ENCODE measurements around the gene SRRM4.

- TF ChIP-seq SUZ12 (IDR thresholded peaks at IDR 0.05) (no peak), ARNT (IDR thresholded peaks at IDR 0.05) (no peak), TARDBP (IDR thresholded peaks at IDR 0.05) (no peak), L3MBTL2 (conservative IDR thresholded peaks at IDR 0.05) (no peak), HDGF (IDR thresholded peaks at IDR 0.05; ENCODE audit: borderline replicate concordance) (no peak), FOXA1 (IDR thresholded peaks at IDR 0.05) (no peak), SP1 (IDR thresholded peaks at IDR 0.05) (no peak), FOXM1 (IDR thresholded peaks at IDR 0.05; ENCODE audit: borderline replicate concordance) (no peak), NFRKB (IDR thresholded peaks at IDR 0.05) (no peak)
Measured at GRCh38 chr12:119171291-119171690, 189.9 kb downstream of the SRRM4 start.
